ENCODE results near the gene DUOX2. TPM values are rescaled to one million over a fixed set of nuclear protein-coding genes. Genes with fewer than 3 reads are reported as not detected.

The DUOX2 gene
- total RNA-seq, 1 donor from 2014 or later: 0.02 TPM

- no peak overlapping the region for H3K27ac Mint-ChIP-seq (ENCODE audit: unreplicated experiment)
- no peaks in the 10 kb centered on the region for H3K9me3 Mint-ChIP-seq
- DNase-seq (ENCODE audit: low read depth, low spot score): no peak
- TF ChIP-seq CTCF (conservative IDR thresholded peaks at IDR 0.05): no peak
- no peak overlapping the region for H3K4me3 Mint-ChIP-seq
- no peaks in the 10 kb centered on the region for H3K4me1 Mint-ChIP-seq
- peaks cover 7% of the 10 kb centered on the region for H3K27me3 Mint-ChIP-seq (ENCODE audit: low read depth)
- no peaks in the 10 kb centered on the region for H3K36me3 Mint-ChIP-seq (ENCODE audit: low read depth)
Observed at GRCh38 chr15:45149060-45149459, 35.1 kb upstream of the DUOX2 start.

- H3K36me3 Mint-ChIP-seq (ENCODE audit: low read depth): no peaks in the 10 kb centered on the region
- no peak overlapping the region for H3K27ac Mint-ChIP-seq (ENCODE audit: unreplicated experiment)
- TF ChIP-seq CTCF (conservative IDR thresholded peaks at IDR 0.05): no peak
- no peaks in the 10 kb centered on the region for H3K9me3 Mint-ChIP-seq
- H3K27me3 Mint-ChIP-seq (ENCODE audit: low read depth): peaks cover 7% of the 10 kb centered on the region
- no peaks in the 10 kb centered on the region for H3K4me1 Mint-ChIP-seq
- no peak overlapping the region for H3K4me3 Mint-ChIP-seq
- DNase-seq (ENCODE audit: low read depth, low spot score): no peak
Observed at GRCh38 chr15:45148076-45149059, 34.4 kb upstream of the DUOX2 start.

- no peaks in the 10 kb centered on the region for H3K36me3 Mint-ChIP-seq (ENCODE audit: low read depth)
- H3K4me1 Mint-ChIP-seq: no peaks in the 10 kb centered on the region
- H3K4me3 Mint-ChIP-seq: no peak overlapping the region
- peaks cover 7% of the 10 kb centered on the region for H3K27me3 Mint-ChIP-seq (ENCODE audit: low read depth)
- no peak for DNase-seq (ENCODE audit: low read depth, low spot score)
- no peak for TF ChIP-seq CTCF (conservative IDR thresholded peaks at IDR 0.05)
- H3K9me3 Mint-ChIP-seq: no peaks in the 10 kb centered on the region
- H3K27ac Mint-ChIP-seq (ENCODE audit: unreplicated experiment): no peak overlapping the region
Observed at GRCh38 chr15:45147606-45148005, 33.6 kb upstream of the DUOX2 start.

GRCh38 chr15:45146405-45146804 lies 32.4 kb upstream of the DUOX2 start:
- H3K27me3 Mint-ChIP-seq (ENCODE audit: low read depth): peaks cover 7% of the 10 kb centered on the region
- no peaks in the 10 kb centered on the region for H3K4me1 Mint-ChIP-seq
- H3K4me3 Mint-ChIP-seq: no peak overlapping the region
- TF ChIP-seq CTCF (conservative IDR thresholded peaks at IDR 0.05): no peak
- no peak overlapping the region for H3K27ac Mint-ChIP-seq (ENCODE audit: unreplicated experiment)
- no peaks in the 10 kb centered on the region for H3K9me3 Mint-ChIP-seq
- H3K36me3 Mint-ChIP-seq (ENCODE audit: low read depth): no peaks in the 10 kb centered on the region
- DNase-seq (ENCODE audit: low read depth, low spot score): no peak

- Mint-ChIP-seq H3K4me3 (no peak overlapping the region), H3K36me3 (ENCODE audit: low read depth) (no peaks in the 10 kb centered on the region), H3K9me3 (no peaks in the 10 kb centered on the region), H3K27me3 (ENCODE audit: low read depth) (peaks cover 7% of the 10 kb centered on the region), H3K27ac (ENCODE audit: unreplicated experiment) (no peak overlapping the region), H3K4me1 (no peaks in the 10 kb centered on the region)
- no peak for TF ChIP-seq CTCF (conservative IDR thresholded peaks at IDR 0.05)
- DNase-seq (ENCODE audit: low read depth, low spot score): no peak
Observed at GRCh38 chr15:45144775-45145174, 30.8 kb upstream of the DUOX2 start.
